Measurements from ENCODE around the gene HS3ST3A1.
A peak's percentile ranks its signal among the peaks of the same experiment; 100 is the strongest.

Gene HS3ST3A1

GRCh38 chr17:13490906-13491482 lies 110.7 kb downstream of the HS3ST3A1 start:
- DNase-seq, result no peak

GRCh38 chr17:13490427-13490826 lies 111.3 kb downstream of the HS3ST3A1 start:
- no peak for DNase-seq

- peak; percentile 44 to 65 for DNase-seq
Observed at GRCh38 chr17:13485327-13485726, 116.4 kb downstream of the HS3ST3A1 start.

- no peak for DNase-seq
Observed at GRCh38 chr17:13484020-13484419, 117.7 kb downstream of the HS3ST3A1 start.

GRCh38 chr17:13480877-13481276 lies 120.9 kb downstream of the HS3ST3A1 start:
- DNase-seq, result no peak

GRCh38 chr17:13478326-13478830 lies 123.4 kb downstream of the HS3ST3A1 start:
- DNase-seq, result no peak

GRCh38 chr17:13477180-13477611 lies 124.5 kb downstream of the HS3ST3A1 start:
- DNase-seq, result no peak

- no peak for DNase-seq
Observed at GRCh38 chr17:13476720-13477119, 125.0 kb downstream of the HS3ST3A1 start.

- DNase-seq, result peak; percentile 55 to 65
Observed at GRCh38 chr17:13475574-13476223, 126.0 kb downstream of the HS3ST3A1 start.

- DNase-seq, result no peak
Observed at GRCh38 chr17:13474073-13474800, 127.5 kb downstream of the HS3ST3A1 start.

GRCh38 chr17:13465678-13466077 lies 136.1 kb downstream of the HS3ST3A1 start:
- no peak for DNase-seq

GRCh38 chr17:13462673-13463124 lies 139.0 kb downstream of the HS3ST3A1 start:
- no peak for DNase-seq

GRCh38 chr17:13462146-13462545 lies 139.6 kb downstream of the HS3ST3A1 start:
- no peak for DNase-seq

- no peak for DNase-seq
Observed at GRCh38 chr17:13460261-13461000, 141.3 kb downstream of the HS3ST3A1 start.

- DNase-seq, result no peak
Observed at GRCh38 chr17:13457783-13458182, 143.9 kb downstream of the HS3ST3A1 start.
